Stimulated activated CD4-positive, alpha-beta T cell treated with anti-CD3 and anti-CD28 coated beads, TNF-alpha, amount 100 ng/mL, for 4 hours (primary cell): ENCODE results near the gene FRMD5.
"Not testable (repeated sequence)": the region's sequence is repeated elsewhere in the genome, so short reads cannot be mapped to it uniquely, and the experiment has no call there.

Experiments
- DNase-seq, 3 experiments: peaks; one replicate each; pipeline ENCODE4 v3.0.0-alpha.2; 2020; ENCODE audit warnings: low read depth in 3 of 3

The FRMD5 gene

GRCh38 chr15:43845421-43845820, 349.6 kb downstream of the FRMD5 start:
- no peak for DNase-seq

GRCh38 chr15:43832485-43832884, 362.6 kb downstream of the FRMD5 start:
- not testable (repeated sequence) for DNase-seq

- DNase-seq = not testable (repeated sequence)
These were observed 363.5 kb downstream of the FRMD5 start for GRCh38 chr15:43831519-43832052.

- not testable (repeated sequence) for DNase-seq
These were observed 364.3 kb downstream of the FRMD5 start for GRCh38 chr15:43830691-43831275.

- DNase-seq = not testable (repeated sequence)
These were observed 365.0 kb downstream of the FRMD5 start for GRCh38 chr15:43829951-43830540.

GRCh38 chr15:43828061-43828657, 366.9 kb downstream of the FRMD5 start:
- no peak for DNase-seq

- DNase-seq = peak; percentile 33 to 59 (median 39)
These were observed 368.3 kb downstream of the FRMD5 start, which contains the start of gene WDR76 for GRCh38 chr15:43826508-43827341. TSS of gene WDR76 (plus strand) at chr15:43827002. CDS start at chr15:43827033, 31 bp downstream.

- no peak for DNase-seq
These were observed 369.0 kb downstream of the FRMD5 start for GRCh38 chr15:43826029-43826507.

- DNase-seq = not testable (repeated sequence)
These were observed 369.8 kb downstream of the FRMD5 start for GRCh38 chr15:43825305-43825704.

GRCh38 chr15:43824302-43825246, 370.5 kb downstream of the FRMD5 start, which contains the start of gene MFAP1:
TSS of gene MFAP1 (minus strand) at chr15:43824690. CDS start at chr15:43824569, 121 bp downstream.
- peak; percentile 73 to 86 (median 82) for DNase-seq

GRCh38 chr15:43821505-43821904, 373.6 kb downstream of the FRMD5 start:
- DNase-seq = no peak
